SK-N-MC (cell line): ENCODE measurements around the gene ABCB11.

Source experiments
- EZH2 ChIP-seq: fragments of 200-600 bp; sonication (generic); IDR thresholded peaks from one replicate; pipeline ENCODE4 v1.6.1; 2017; ENCODE audit warnings: antibody characterized with exemption
- POLR2AphosphoS5 ChIP-seq: IDR thresholded peaks from 2 replicates; pipeline ENCODE4 v1.6.1; 2012; ENCODE audit warnings: mild to moderate bottlenecking, low read depth, low read length, borderline replicate concordance

- TF ChIP-seq POLR2AphosphoS5 (no peak), EZH2 (no peak)
These were observed 23.2 kb downstream of the ABCB11 start for GRCh38 chr2:169007941-169008340.
